ENCODE data around the gene PINK1.

- TF ChIP-seq, protein P1, sequence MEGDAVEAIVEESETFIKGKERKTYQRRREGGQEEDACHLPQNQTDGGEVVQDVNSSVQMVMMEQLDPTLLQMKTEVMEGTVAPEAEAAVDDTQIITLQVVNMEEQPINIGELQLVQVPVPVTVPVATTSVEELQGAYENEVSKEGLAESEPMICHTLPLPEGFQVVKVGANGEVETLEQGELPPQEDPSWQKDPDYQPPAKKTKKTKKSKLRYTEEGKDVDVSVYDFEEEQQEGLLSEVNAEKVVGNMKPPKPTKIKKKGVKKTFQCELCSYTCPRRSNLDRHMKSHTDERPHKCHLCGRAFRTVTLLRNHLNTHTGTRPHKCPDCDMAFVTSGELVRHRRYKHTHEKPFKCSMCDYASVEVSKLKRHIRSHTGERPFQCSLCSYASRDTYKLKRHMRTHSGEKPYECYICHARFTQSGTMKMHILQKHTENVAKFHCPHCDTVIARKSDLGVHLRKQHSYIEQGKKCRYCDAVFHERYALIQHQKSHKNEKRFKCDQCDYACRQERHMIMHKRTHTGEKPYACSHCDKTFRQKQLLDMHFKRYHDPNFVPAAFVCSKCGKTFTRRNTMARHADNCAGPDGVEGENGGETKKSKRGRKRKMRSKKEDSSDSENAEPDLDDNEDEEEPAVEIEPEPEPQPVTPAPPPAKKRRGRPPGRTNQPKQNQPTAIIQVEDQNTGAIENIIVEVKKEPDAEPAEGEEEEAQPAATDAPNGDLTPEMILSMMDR (IDR thresholded peaks at IDR 0.05), result no peak
- no peak for TF ChIP-seq POLR2A (IDR thresholded peaks at IDR 0.05)
Observed at GRCh38 chr1:20699558-20699957, 66.3 kb downstream of the PINK1 start.
